GM12801 (cell line): Measurements from ENCODE around the gene MAPRE3.

ENCODE experiments used
- TF ChIP-seq, protein P1 (sequence below): IDR thresholded peaks from one replicate; pipeline ENCODE4 v1.5.1; 2011; ENCODE audit warnings: control low read depth; ENCODE audit not compliant: insufficient read length; ENCODE audit errors: extremely low read depth

Gene MAPRE3

DNA sequence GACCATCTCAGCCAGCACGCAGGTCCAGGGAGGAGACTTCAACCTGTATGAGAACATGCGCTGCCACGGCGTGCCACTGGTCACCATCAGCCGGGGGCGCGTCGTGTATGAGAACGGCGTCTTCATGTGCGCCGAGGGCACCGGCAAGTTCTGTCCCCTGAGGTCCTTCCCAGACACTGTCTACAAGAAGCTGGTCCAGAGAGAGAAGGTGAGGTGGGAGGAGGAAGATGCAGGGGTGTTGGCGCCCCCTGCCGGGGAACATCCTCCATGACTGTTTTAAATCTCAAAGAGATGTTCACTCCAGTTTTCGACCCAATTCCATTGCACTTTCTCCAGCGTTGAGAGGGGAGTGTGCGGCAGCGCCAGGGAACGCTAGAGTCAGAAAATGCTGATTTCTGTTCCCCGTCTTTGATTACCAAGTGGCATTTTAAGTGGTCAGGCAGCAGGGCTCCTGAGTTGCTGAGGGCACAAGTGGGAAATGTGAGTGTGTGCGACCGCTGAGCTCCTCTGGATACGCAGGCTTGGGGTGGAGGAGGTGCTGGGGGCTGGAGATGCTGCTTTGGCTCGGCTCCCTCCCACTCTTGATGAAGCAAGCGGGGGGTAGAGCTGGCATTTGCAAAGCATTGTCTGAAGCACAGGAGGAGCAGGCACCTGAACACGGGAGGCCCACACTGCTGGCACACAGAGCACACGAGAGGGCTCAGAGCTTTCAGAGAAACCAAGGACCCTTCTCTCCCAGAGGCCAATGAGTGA, 27.7 kb upstream of the MAPRE3 start:
- TF ChIP-seq, protein P1, sequence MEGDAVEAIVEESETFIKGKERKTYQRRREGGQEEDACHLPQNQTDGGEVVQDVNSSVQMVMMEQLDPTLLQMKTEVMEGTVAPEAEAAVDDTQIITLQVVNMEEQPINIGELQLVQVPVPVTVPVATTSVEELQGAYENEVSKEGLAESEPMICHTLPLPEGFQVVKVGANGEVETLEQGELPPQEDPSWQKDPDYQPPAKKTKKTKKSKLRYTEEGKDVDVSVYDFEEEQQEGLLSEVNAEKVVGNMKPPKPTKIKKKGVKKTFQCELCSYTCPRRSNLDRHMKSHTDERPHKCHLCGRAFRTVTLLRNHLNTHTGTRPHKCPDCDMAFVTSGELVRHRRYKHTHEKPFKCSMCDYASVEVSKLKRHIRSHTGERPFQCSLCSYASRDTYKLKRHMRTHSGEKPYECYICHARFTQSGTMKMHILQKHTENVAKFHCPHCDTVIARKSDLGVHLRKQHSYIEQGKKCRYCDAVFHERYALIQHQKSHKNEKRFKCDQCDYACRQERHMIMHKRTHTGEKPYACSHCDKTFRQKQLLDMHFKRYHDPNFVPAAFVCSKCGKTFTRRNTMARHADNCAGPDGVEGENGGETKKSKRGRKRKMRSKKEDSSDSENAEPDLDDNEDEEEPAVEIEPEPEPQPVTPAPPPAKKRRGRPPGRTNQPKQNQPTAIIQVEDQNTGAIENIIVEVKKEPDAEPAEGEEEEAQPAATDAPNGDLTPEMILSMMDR, result no peak

DNA sequence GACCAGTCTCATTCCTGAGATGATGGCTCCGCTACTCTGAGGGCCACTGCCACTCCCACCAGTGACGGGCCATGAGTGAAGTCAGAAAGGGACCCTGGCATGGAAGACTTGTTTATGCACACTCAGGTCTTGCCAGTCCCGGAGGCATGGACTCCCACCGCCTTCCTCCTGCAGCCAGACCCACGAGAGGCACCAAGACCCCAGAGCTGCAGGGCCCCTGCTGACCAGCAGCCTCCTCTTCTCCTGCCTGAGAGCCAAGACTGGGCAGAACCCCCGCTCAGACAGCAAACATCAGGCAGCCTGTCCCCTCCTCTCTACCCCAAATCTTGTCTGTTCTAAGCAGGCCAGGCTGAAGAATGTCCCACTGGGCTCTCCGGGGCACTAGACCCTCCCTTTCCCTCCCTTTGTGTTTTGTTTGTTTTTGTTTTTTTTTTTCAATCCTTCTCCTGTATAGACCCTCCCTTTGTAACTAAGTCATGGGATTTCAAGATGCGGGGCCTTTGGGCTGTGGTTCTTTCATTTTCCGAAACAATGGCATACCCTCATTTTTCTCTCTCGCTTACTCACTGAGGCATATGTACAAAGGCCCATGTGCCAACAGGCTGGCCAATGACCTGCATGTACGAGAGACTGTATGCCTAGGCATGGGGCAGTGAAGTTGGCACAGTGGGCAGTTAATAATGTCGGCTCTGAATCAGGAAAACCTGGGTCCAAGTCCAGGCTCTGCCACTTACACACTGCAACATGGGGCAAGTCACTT, 24.3 kb upstream of the MAPRE3 start:
- TF ChIP-seq, protein P1, result no peak

DNA sequence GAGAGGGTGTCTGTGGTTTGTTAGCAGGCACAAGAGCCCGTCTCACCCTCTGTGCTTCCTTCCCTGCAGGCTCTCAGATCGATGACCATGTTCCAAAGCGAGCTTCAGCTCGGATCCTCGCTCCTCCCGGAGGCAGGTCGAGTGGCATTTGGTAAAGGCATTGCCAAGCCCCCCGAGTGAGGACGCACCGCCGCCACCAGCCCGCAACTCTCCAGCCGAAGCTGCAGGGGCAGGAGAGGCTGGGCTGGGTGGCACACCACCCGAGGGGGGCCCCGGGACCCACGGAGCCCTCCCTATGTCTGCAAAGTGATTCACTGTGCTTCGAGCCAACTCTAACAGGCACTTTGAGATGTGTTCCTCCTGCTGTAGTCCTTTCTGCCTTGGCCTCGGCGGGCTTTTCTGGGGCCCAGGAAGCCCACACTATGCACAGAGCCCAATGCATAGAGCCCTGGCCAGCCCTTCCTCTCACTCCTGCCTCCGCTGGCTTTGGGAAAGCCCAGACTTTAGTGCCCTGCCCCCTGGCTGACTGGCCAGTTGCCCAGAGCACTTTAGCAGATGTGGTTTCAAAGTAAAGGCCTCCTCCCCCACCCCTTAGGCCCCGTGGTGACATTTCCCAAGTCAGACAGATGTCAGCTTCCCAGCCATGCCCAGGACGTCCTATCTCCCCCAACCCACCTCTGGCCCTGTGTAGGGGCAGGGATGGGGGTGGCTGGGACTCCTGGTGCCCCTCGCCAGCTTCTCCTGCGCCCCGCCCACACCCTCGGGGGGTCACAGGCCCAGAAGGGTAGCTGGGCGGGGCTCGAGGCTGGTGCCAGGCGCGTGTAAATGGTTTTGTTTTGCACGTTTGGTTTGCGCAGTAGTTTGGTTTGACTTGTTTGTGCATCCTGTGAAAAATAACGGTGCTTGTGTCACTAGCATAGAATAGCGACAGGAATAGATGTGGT, 23.3 kb upstream of the MAPRE3 start:
- TF ChIP-seq, protein P1, result no peak

DNA sequence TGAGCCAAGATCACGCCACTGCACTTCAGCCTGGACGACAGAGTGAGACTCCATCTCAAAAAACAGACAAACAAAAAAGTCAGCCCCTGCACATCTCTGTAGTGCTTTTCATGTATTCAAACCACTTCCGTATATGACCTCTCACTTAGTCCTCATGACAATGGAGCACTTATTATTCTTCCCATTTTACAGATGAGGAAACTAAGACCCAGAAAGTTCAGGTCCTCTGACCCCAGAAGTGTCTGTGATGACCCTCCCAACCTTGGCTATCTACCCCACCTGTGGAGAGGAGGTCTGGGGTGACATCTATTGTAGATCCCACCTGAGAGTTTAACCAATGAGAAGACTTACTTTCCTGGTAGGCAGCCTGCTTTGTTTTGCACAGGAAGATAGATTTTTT, 21.6 kb upstream of the MAPRE3 start:
- TF ChIP-seq, protein P1, result no peak

DNA sequence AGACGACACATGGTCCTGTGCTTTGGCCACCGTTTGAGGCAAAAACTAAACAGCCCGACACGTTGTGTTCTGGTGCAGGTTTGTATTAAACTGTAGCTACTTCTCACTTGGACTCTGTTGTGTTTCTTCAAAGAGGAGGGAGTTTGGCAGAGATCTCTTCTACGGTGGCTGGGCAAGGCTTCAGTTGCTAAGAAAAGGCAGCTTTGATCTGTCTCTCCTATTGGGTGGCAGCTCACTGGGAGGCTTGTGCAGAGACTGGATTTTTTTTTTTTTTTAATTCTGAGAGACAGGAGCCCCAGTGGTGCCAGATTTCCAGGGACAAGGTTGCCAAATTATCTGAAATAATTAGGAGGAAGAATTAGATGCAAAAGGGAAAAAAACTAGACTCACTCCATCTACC, 20.2 kb upstream of the MAPRE3 start:
- TF ChIP-seq, protein P1, result no peak

DNA sequence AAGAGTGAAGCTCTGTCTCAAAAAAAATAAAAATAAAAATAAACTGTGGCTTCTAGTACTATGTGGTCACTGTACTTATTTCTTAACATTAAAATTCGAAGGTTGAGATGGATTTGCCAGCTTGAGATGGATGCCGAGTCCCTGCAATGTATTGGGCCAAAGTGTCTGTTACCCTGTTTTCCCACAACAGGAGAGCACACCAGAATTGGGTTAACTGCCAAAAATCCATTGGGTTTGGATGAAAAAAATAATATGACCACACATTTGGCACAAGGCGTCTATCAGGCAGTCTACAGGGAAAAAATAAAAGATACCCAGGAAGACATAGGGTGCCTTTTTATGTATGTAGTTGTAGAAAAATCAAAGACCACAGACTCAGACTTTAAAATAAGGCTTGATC, 19.2 kb upstream of the MAPRE3 start:
- TF ChIP-seq, protein P1, result no peak

DNA sequence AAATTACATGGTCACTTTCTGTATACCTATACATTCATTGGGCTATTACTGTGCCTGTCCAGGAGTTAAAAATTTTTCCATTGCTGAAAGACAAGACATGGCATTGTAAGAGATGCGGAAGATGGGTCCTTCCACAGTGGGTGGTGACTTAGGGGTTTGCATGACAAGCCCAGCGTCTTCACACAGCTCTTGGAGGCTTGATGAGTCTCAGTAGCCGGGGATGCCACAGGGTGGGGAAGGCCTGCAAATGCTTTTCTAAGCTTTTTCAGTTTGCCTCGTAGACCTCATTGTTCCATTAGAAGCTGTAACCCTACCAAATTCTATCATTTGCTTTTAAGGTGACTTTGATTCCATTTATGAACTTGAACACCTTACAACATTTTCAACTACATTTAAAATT, 18.1 kb upstream of the MAPRE3 start:
- TF ChIP-seq, protein P1, result no peak
